NCI-H1092 (cell line): ENCODE measurements around the gene BLOC1S3.
A peak's percentile ranks its signal among the peaks of the same experiment; 100 is the strongest.

Experiments used
- DNase-seq: peaks from one replicate; lab custom pipeline; 2025; lab: John Stamatoyannopoulos, UW

BLOC1S3 gene

GRCh38 chr19:45186509-45187334 lies 8.1 kb downstream of the BLOC1S3 start:
- no peak for DNase-seq

GRCh38 chr19:45187421-45188100 lies 9.0 kb downstream of the BLOC1S3 start:
- DNase-seq: peak; percentile 20

GRCh38 chr19:45189971-45190370 lies 11.4 kb downstream of the BLOC1S3 start:
- DNase-seq: no peak

GRCh38 chr19:45191375-45191774 lies 12.8 kb downstream of the BLOC1S3 start:
- no peak for DNase-seq

- DNase-seq: no peak
Measured at GRCh38 chr19:45195764-45196163, 17.2 kb downstream of the BLOC1S3 start.

GRCh38 chr19:45200568-45200967 lies 22.0 kb downstream of the BLOC1S3 start:
- no peak for DNase-seq

GRCh38 chr19:45202637-45203036 lies 24.1 kb downstream of the BLOC1S3 start:
- no peak for DNase-seq

- DNase-seq: no peak
Measured at GRCh38 chr19:45205810-45206209, 27.2 kb downstream of the BLOC1S3 start.

- no peak for DNase-seq
Measured at GRCh38 chr19:45206328-45206727, 27.7 kb downstream of the BLOC1S3 start.

GRCh38 chr19:45211751-45212381 lies 33.3 kb downstream of the BLOC1S3 start:
- DNase-seq: no peak

- no peak for DNase-seq
Measured at GRCh38 chr19:45213031-45213430, 34.4 kb downstream of the BLOC1S3 start.

- DNase-seq: no peak
Measured at GRCh38 chr19:45215391-45216191, 37.0 kb downstream of the BLOC1S3 start.

- no peak for DNase-seq
Measured at GRCh38 chr19:45216667-45217066, 38.1 kb downstream of the BLOC1S3 start.

GRCh38 chr19:45217193-45217956 lies 38.8 kb downstream of the BLOC1S3 start:
- DNase-seq: no peak

- no peak for DNase-seq
Measured at GRCh38 chr19:45217957-45218334, 39.4 kb downstream of the BLOC1S3 start.

GRCh38 chr19:45218426-45218825 lies 39.8 kb downstream of the BLOC1S3 start:
- DNase-seq: no peak

- DNase-seq: no peak
Measured at GRCh38 chr19:45218911-45219743, 40.5 kb downstream of the BLOC1S3 start.

GRCh38 chr19:45222724-45223123 lies 44.1 kb downstream of the BLOC1S3 start:
- no peak for DNase-seq

GRCh38 chr19:45223879-45224278 lies 45.3 kb downstream of the BLOC1S3 start:
- DNase-seq: no peak

- no peak for DNase-seq
Measured at GRCh38 chr19:45224645-45225044, 46.1 kb downstream of the BLOC1S3 start.
